Stimulated activated CD4-positive, alpha-beta T cell treated with anti-CD3 and anti-CD28 coated beads, Interleukin-15, amount 100 ng/mL, for 48 hours (primary cell): ENCODE results near the gene NBEAL1.
"Not testable (repeated sequence)": the region's sequence is repeated elsewhere in the genome, so short reads cannot be mapped to it uniquely, and the experiment has no call there.

Experiments used
- DNase-seq, 2 donors: peaks; one replicate each; pipeline ENCODE4 v3.0.0-alpha.2; 2020; ENCODE audit warnings: low read depth in 2 of 2

Gene NBEAL1

GRCh38 chr2:203225423-203226039 lies 210.9 kb downstream of the NBEAL1 start:
- no peak for DNase-seq

DNA sequence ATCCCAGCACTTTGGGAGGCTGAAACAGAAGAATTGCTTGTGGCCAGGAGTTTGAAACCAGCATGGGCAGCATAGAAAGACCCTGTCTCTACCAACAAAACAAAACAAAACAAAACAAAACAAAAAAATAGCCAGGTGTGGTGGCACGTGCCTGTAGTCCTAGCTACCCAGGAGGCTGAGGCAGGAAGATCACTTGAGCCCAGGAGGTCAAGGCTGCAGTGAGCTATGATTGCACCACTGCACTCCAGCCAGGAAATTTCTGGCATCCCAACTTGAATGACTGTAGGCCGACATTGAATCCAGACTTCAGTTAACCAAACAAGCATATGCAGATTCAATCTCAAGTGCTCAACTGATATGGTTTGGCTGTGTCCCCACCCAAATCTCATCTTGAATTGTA lies 215.0 kb downstream of the NBEAL1 start:
- not testable (repeated sequence) for DNase-seq

- DNase-seq: no peak
Observed at GRCh38 chr2:203237346-203238238, 222.9 kb downstream of the NBEAL1 start.

DNA sequence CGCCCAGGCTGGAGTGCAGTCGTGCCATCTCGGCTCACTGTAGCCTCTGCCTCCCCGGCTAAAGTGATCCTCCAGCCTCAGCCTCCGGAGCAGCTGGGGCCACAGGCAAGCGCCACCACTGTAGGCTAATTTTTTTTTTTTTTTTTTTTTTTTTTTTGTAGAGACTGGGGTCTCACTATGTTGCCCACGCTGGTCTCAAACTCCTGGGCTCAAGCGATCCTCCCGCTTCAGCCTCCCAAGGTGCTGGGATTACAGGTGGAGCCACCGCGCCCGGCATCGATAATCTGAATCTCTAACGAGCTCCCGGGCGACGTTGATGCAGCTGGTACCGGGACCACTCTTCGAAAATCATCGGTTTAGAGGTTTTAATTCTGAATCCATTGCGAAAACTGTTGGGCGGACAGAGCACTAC lies 223.6 kb downstream of the NBEAL1 start:
- no peak for DNase-seq

GRCh38 chr2:203238704-203239526 lies 224.2 kb downstream of the NBEAL1 start, which contains the start of gene CYP20A1:
TSS of gene CYP20A1 (plus strand) at chr2:203239018. CDS start at chr2:203239063, 45 bp downstream.
- peak; percentile 95 to 97 for DNase-seq

DNA sequence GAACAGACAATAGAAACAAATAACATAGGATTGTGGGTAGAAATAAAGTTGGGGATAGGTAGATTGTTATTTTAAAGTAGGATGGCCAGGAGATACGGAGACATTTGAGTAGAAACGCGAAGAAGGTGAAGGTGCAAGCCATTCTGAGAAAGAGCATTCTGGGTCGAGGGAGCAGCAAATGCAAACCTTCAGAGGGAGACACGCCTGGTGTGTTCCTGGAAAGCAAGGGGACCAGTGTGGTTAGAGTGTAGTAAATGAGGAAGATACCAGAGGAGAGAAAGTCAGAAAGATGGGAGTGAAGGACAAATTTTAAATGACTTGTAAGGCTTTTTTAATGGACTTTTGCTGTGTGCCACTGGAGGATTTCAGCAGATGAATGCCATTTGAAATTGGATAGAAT lies 225.8 kb downstream of the NBEAL1 start:
- no peak for DNase-seq

GRCh38 chr2:203242518-203242917 lies 227.8 kb downstream of the NBEAL1 start:
- DNase-seq: no peak

DNA sequence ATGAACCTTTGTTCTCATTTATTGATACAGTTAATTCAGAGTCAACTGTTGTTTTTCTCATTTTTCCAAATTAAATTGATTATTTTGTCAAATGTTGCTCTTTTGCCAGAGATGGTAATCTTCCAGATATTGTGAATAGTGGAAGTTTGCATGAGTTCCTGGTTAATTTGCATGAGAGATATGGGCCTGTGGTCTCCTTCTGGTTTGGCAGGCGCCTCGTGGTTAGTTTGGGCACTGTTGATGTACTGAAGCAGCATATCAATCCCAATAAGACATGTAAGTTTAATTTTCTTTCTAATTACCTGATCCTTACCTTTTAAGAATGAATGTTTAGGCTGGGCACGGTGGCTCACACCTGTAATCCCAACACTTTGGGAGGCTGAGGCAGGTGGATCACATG lies 232.0 kb downstream of the NBEAL1 start:
- DNase-seq: no peak

- no peak for DNase-seq
Observed at GRCh38 chr2:203252818-203253217, 238.1 kb downstream of the NBEAL1 start.

DNA sequence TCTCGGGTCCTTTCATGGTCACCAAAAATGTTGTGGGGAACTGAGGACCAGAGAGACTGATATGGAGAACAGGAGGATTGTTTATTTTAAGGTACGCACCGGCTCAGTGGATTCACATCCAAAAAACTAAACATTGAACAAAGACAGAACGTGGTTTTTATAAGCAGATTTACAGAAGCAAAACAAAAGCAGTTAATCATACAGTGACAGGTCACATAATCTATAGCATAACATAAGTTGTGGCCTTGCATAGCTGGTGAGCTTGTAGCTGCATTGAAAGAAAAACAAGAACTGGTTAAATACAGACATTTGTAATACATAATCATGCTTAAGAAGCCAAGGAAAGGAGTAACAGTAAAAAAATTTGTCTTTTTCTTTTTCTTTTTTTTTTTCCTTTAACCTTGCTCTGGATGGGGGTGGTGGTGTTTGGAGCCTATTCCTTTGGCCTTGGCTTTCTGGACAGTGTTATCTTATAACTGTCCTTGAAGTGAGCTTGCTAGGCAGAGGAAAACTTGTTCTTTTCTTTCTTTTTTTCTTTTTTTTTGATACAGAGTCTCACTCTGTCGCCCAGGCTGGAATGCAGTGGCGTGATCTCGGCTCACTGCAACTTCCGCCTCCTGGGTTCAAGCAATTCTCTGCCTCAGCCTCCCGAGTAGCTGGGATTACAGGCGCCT lies 238.9 kb downstream of the NBEAL1 start:
- DNase-seq: not testable (repeated sequence)

- DNase-seq: no peak
Observed at GRCh38 chr2:203261326-203262159, 246.9 kb downstream of the NBEAL1 start.
